GM23338 (cell line): ENCODE measurements around the gene CRYAA.

Experiments used
- EZH2 ChIP-seq: fragments of 200-600 bp; sonication (generic); IDR thresholded peaks from one replicate; pipeline ENCODE4 v1.8.0; 2017; ENCODE audit warnings: antibody characterized with exemption, mild to moderate bottlenecking, low read depth; ENCODE audit not compliant: unreplicated experiment
- EZH2phosphoT487 ChIP-seq: fragments of 200-600 bp; sonication (generic); IDR thresholded peaks from one replicate; pipeline ENCODE4 v1.8.1; 2018; ENCODE audit warnings: antibody characterized with exemption; ENCODE audit not compliant: unreplicated experiment
- TF ChIP-seq, protein P1 (sequence below), 2 experiments: fragments of 200-600 bp in 1 of 2; sonication (generic) in 1 of 2; conservative IDR thresholded peaks; 2 replicates each; pipeline versions ENCODE4 v1.5.1 to v1.6.1; 2016 to 2017; ENCODE audit warnings: antibody characterized with exemption in 2 of 2, low read depth in 2 of 2, mild to moderate bottlenecking in 2 of 2, moderate library complexity in 1 of 2

DNA sequence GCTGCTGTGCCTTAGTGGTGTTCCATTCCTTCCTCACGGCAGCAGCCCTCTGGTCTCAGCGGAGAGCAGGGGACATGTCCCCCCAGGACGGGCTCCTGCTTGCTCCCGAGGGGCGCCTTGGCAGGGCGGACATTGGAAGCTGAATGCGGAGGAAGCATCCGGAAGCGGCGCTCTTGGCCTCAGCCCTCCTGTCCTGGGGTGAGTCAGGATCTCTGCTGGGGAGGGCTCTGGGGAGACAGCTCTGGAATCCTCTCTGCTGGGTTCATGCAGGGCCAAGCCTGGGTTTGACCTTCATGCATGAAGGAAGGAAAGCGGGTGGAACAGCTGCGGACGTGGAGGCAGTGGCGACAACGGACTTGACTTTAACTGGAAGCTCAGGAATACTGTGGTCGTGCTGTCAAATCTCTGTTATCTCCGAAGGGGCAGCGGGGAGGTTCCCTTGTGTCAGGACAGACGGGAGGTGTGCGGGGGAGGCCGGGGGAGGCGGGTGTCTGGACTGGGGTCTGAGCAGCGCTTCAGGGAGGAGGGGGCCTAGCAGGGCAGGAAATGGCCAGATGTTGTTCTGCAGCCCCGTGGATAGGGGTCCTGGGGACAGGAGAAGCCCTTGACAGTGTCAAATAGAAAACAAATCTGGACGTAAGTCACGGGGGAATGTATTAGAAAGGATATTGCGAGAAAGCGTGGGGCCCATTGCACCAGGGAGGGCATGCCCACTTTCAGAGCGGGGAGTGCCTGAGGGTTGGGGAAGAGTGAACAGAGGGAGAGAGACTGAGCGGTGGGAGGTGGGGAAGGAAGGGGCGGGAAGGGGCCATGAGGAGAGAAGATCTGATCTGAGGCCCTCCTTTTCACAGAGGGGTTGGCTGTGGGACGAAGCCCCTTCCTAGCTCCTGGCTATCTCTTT lies 26.6 kb downstream of the CRYAA start:
- TF ChIP-seq, protein P1, sequence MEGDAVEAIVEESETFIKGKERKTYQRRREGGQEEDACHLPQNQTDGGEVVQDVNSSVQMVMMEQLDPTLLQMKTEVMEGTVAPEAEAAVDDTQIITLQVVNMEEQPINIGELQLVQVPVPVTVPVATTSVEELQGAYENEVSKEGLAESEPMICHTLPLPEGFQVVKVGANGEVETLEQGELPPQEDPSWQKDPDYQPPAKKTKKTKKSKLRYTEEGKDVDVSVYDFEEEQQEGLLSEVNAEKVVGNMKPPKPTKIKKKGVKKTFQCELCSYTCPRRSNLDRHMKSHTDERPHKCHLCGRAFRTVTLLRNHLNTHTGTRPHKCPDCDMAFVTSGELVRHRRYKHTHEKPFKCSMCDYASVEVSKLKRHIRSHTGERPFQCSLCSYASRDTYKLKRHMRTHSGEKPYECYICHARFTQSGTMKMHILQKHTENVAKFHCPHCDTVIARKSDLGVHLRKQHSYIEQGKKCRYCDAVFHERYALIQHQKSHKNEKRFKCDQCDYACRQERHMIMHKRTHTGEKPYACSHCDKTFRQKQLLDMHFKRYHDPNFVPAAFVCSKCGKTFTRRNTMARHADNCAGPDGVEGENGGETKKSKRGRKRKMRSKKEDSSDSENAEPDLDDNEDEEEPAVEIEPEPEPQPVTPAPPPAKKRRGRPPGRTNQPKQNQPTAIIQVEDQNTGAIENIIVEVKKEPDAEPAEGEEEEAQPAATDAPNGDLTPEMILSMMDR (conservative IDR thresholded peaks at IDR 0.05; ENCODE audit: low read depth in 2 of 2), result no peak
- no peak for TF ChIP-seq EZH2phosphoT487
- no peak for TF ChIP-seq EZH2
